ENCODE results near the gene AMHR2.

GRCh38 chr12:53381731-53382630, 41.7 kb upstream of the AMHR2 start:
- TF ChIP-seq CTCF (IDR thresholded peaks at IDR 0.05) (peak in 5 of 6 experiments; percentile 9 to 41 (median 32)), POLR2A (IDR thresholded peaks at IDR 0.05) (no peak)
